SW480 (cell line): Measurements from ENCODE around the gene GPR18.
A peak's percentile ranks its signal among the peaks of the same experiment; 100 is the strongest.
"Not testable (repeated sequence)": the region's sequence is repeated elsewhere in the genome, so short reads cannot be mapped to it uniquely, and the experiment has no call there.

ENCODE experiments used
- DNase-seq: peaks from one replicate; pipeline ENCODE4 v3.0.0-alpha.2; 2016; ENCODE audit warnings: low spot score

The GPR18 gene

GRCh38 chr13:99228737-99229691 lies 29.2 kb downstream of the GPR18 start:
- DNase-seq = peak; percentile 53

- DNase-seq = no peak
Measured at GRCh38 chr13:99227909-99228688, 30.1 kb downstream of the GPR18 start.

GRCh38 chr13:99227331-99227900 lies 30.8 kb downstream of the GPR18 start:
- no peak for DNase-seq

GRCh38 chr13:99226513-99226912 lies 31.7 kb downstream of the GPR18 start:
- DNase-seq = no peak

- no peak for DNase-seq
Measured at GRCh38 chr13:99225078-99225477, 33.1 kb downstream of the GPR18 start.

- DNase-seq = no peak
Measured at GRCh38 chr13:99224021-99224420, 34.2 kb downstream of the GPR18 start.

GRCh38 chr13:99223587-99223986 lies 34.6 kb downstream of the GPR18 start:
- no peak for DNase-seq

- no peak for DNase-seq
Measured at GRCh38 chr13:99221567-99222239, 36.5 kb downstream of the GPR18 start.

- DNase-seq = no peak
Measured at GRCh38 chr13:99220199-99220935, 37.8 kb downstream of the GPR18 start.

- no peak for DNase-seq
Measured at GRCh38 chr13:99218969-99219368, 39.2 kb downstream of the GPR18 start.

- DNase-seq = no peak
Measured at GRCh38 chr13:99218545-99218944, 39.6 kb downstream of the GPR18 start.

GRCh38 chr13:99218126-99218525 lies 40.1 kb downstream of the GPR18 start:
- DNase-seq = no peak

GRCh38 chr13:99217461-99218110 lies 40.6 kb downstream of the GPR18 start:
- DNase-seq = no peak

GRCh38 chr13:99215184-99215830 lies 42.9 kb downstream of the GPR18 start:
- no peak for DNase-seq

GRCh38 chr13:99214731-99215130 lies 43.4 kb downstream of the GPR18 start:
- no peak for DNase-seq

GRCh38 chr13:99214232-99214631 lies 43.9 kb downstream of the GPR18 start:
- no peak for DNase-seq

- DNase-seq = no peak
Measured at GRCh38 chr13:99211421-99212035, 46.7 kb downstream of the GPR18 start.

GRCh38 chr13:99210627-99211026 lies 47.6 kb downstream of the GPR18 start:
- not testable (repeated sequence) for DNase-seq

- no peak for DNase-seq
Measured at GRCh38 chr13:99208845-99209527, 49.2 kb downstream of the GPR18 start.
